H9 (cell line): ENCODE measurements around the gene ASTL. TPM values are rescaled to one million over a fixed set of nuclear protein-coding genes. Genes with fewer than 3 reads are reported as not detected.

Experiments
- DNase-seq: peaks from one replicate; pipeline ENCODE4 v3.0.0-alpha.2; 2017
- H2AFZ ChIP-seq: one replicate; pipeline ENCODE4 v1.6.1; 2013; ENCODE audit warnings: mild to moderate bottlenecking, low read length, control low read depth, moderate library complexity
- H2AK5ac ChIP-seq: 2 replicates; pipeline ENCODE4 v1.6.1; 2013; ENCODE audit warnings: low read length, control low read depth, mixed read lengths; ENCODE audit not compliant: insufficient read length
- H2BK120ac ChIP-seq: one replicate; pipeline ENCODE4 v1.6.1; 2013; ENCODE audit warnings: low read depth, mild to moderate bottlenecking, low read length, control low read depth, inconsistent platforms; ENCODE audit not compliant: poor library complexity, severe bottlenecking
- H2BK12ac ChIP-seq: 2 replicates; pipeline ENCODE4 v1.6.1; 2013; ENCODE audit warnings: low read length, control low read depth, mixed read lengths, low read depth; ENCODE audit not compliant: insufficient read length
- H2BK15ac ChIP-seq: 2 replicates; pipeline ENCODE4 v1.6.1; 2013; ENCODE audit warnings: low read depth, low read length, control low read depth
- H2BK20ac ChIP-seq: one replicate; pipeline ENCODE4 v1.6.1; 2013; ENCODE audit warnings: low read depth, mild to moderate bottlenecking, low read length, control low read depth, inconsistent platforms; ENCODE audit not compliant: poor library complexity, severe bottlenecking
- H2BK5ac ChIP-seq: 2 replicates; pipeline ENCODE4 v1.6.1; 2013; ENCODE audit warnings: low read length, control low read depth, mixed read lengths; ENCODE audit not compliant: insufficient read length
- H3K14ac ChIP-seq: 2 replicates; pipeline ENCODE4 v1.6.1; 2013; ENCODE audit warnings: low read length, control low read depth; ENCODE audit not compliant: insufficient read depth
- H3K18ac ChIP-seq: 2 replicates; pipeline ENCODE4 v1.6.1; 2013; ENCODE audit warnings: low read depth, mild to moderate bottlenecking, mixed read lengths, low read length, control low read depth; ENCODE audit not compliant: insufficient read length
- H3K23ac ChIP-seq: 2 replicates; pipeline ENCODE4 v1.6.1; 2013; ENCODE audit warnings: low read length, control low read depth, mixed read lengths, low read depth; ENCODE audit not compliant: insufficient read length
- H3K23me2 ChIP-seq: 2 replicates; pipeline ENCODE4 v1.6.1; 2013; ENCODE audit warnings: low read depth, mild to moderate bottlenecking, mixed read lengths, low read length, control low read depth; ENCODE audit not compliant: insufficient read length, poor library complexity, severe bottlenecking
- H3K27ac ChIP-seq: 2 replicates; pipeline ENCODE4 v1.5.1; 2013; ENCODE audit warnings: low read length, control low read depth, mixed read lengths, low read depth; ENCODE audit not compliant: insufficient read length
- H3K27me3 ChIP-seq: 2 replicates; pipeline ENCODE4 v1.6.1; 2013; ENCODE audit warnings: low read length, control low read depth, inconsistent platforms; ENCODE audit not compliant: insufficient read depth
- H3K4ac ChIP-seq: 2 replicates; pipeline ENCODE4 v1.6.1; 2013; ENCODE audit warnings: low read depth, mild to moderate bottlenecking, control low read depth, inconsistent platforms, low read length, moderate library complexity
- H3K4me1 ChIP-seq: 2 replicates; pipeline ENCODE4 v1.6.1; 2013; ENCODE audit warnings: low read length, control low read depth, inconsistent platforms; ENCODE audit not compliant: insufficient read depth
- H3K4me2 ChIP-seq: 2 replicates; pipeline ENCODE4 v1.6.1; 2013; ENCODE audit warnings: low read length, control low read depth, mixed read lengths; ENCODE audit not compliant: insufficient read length, insufficient read depth
- H3K56ac ChIP-seq: 2 replicates; pipeline ENCODE4 v1.6.1; 2013; ENCODE audit warnings: low read depth, mild to moderate bottlenecking, mixed read lengths, low read length, control low read depth; ENCODE audit not compliant: insufficient read length
- H3K79me1 ChIP-seq: 2 replicates; pipeline ENCODE4 v1.6.1; 2013; ENCODE audit warnings: low read depth, mild to moderate bottlenecking, moderate library complexity, low read length, control low read depth, inconsistent platforms; ENCODE audit not compliant: insufficient read depth, poor library complexity, severe bottlenecking
- H3K79me2 ChIP-seq: 2 replicates; pipeline ENCODE4 v1.6.1; 2013; ENCODE audit warnings: low read length, control low read depth, inconsistent platforms; ENCODE audit not compliant: insufficient read depth
- H3K9ac ChIP-seq: 2 replicates; pipeline ENCODE4 v1.6.1; 2013; ENCODE audit warnings: low read length, control low read depth, mixed read lengths; ENCODE audit not compliant: insufficient read length; ENCODE audit errors: extremely low read depth
- H3K9me3 ChIP-seq: one replicate; pipeline ENCODE4 v1.6.1; 2013; ENCODE audit warnings: low read depth, low read length, inconsistent platforms; ENCODE audit not compliant: control insufficient read depth
- H3T11ph ChIP-seq: one replicate; pipeline ENCODE4 v1.6.1; 2013; ENCODE audit warnings: mild to moderate bottlenecking, low read length, control low read depth, inconsistent platforms
- H4K20me1 ChIP-seq: one replicate; pipeline ENCODE4 v1.6.1; 2013; ENCODE audit not compliant: control insufficient read depth, insufficient read length, insufficient read depth
- H4K5ac ChIP-seq: 2 replicates; pipeline ENCODE4 v1.6.1; 2013; ENCODE audit warnings: low read depth, mild to moderate bottlenecking, mixed read lengths, low read length, control low read depth; ENCODE audit not compliant: insufficient read length
- H4K8ac ChIP-seq: replicated peaks from 2 replicates; pipeline ENCODE4 v1.6.1; 2013; ENCODE audit warnings: low read length, control low read depth, mixed read lengths, low read depth; ENCODE audit not compliant: insufficient read length
- H4K91ac ChIP-seq: 2 replicates; pipeline ENCODE4 v1.6.1; 2013; ENCODE audit warnings: low read depth, mild to moderate bottlenecking, moderate library complexity, mixed read lengths, low read length, control low read depth; ENCODE audit not compliant: insufficient read length
- H3K27ac Mint-ChIP-seq, 3 experiments: 2 replicates in 2 of 3; 3 replicates in 1 of 3; pipeline ENCODE4 v1.8.0; 2020 to 2021; ENCODE audit warnings: mixed read lengths in 3 of 3, mild to moderate bottlenecking in 1 of 3, moderate library complexity in 1 of 3
- H3K27me3 Mint-ChIP-seq: 2 replicates; pipeline ENCODE4 v1.8.0; 2021; ENCODE audit warnings: low read depth, mild to moderate bottlenecking, moderate library complexity, mixed read lengths
- H3K36me3 Mint-ChIP-seq, 3 experiments: 2 replicates in 2 of 3; 3 replicates in 1 of 3; pipeline ENCODE4 v1.8.0; 2020 to 2021; ENCODE audit warnings: low read depth in 3 of 3, mixed read lengths in 3 of 3; ENCODE audit not compliant: insufficient read depth in 1 of 3
- H3K4me1 Mint-ChIP-seq, 2 experiments: 2 replicates each; pipeline ENCODE4 v1.8.0; 2020; ENCODE audit warnings: mixed read lengths in 2 of 2
- H3K4me3 Mint-ChIP-seq, 2 experiments: 2 replicates in 1 of 2; 3 replicates in 1 of 2; pipeline ENCODE4 v1.8.0; 2020 to 2021; ENCODE audit warnings: mild to moderate bottlenecking in 2 of 2, mixed read lengths in 2 of 2, moderate library complexity in 1 of 2
- H3K9me3 Mint-ChIP-seq, 2 experiments: 2 replicates in 1 of 2; 3 replicates in 1 of 2; pipeline ENCODE4 v1.8.0; 2020; ENCODE audit warnings: mild to moderate bottlenecking in 2 of 2, mixed read lengths in 2 of 2, moderate library complexity in 1 of 2
- WGBS: extraction: QIAGEN DNeasy Blood & Tissue Kit; methylation state at CpG from one replicate; pipeline ENCODE4 v1.1.7; 2013; ENCODE audit warnings: missing lambda C conversion rate, low lambda C conversion rate, mixed read lengths; ENCODE audit not compliant: insufficient read length; ENCODE audit errors: extremely low coverage; 5-methylcytosine and 5-hydroxymethylcytosine counted together
- total RNA-seq: library from RNA; stranded (reverse); gene quantifications from 2 replicates; pipeline ENCODE4 v1.2.1, GENCODE V29; 2021
- TF ChIP-seq, protein P1 (sequence below): fragments of 200-600 bp; sonication (generic); conservative IDR thresholded peaks from 3 replicates; pipeline ENCODE4 v1.8.0; 2021; ENCODE audit warnings: antibody characterized with exemption, mild to moderate bottlenecking

ASTL gene
- total RNA-seq, 1 experiment from 2014 or later = 0.81 TPM

DNA sequence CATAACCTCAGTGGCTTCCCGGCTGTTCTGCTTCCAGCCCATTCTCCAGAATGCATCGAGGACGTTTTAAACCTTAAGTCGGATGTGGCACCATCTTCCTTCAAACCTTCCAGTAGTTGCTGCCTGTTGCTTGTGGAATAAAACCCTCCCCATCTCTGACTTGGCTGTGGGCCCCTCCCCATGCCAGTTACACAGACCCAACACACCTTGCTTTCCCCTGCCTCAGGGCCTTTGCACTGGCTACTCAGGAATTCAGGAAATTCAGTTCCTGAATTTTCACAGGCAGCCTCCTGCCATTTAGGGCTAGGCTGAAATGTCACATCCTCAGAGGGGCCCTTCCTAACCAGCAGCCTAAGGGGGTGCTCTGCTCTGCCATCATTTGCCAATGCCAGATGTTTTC, 16.9 kb downstream of the ASTL start:
- Histone ChIP-seq H3K4me1 (no peaks in the 10 kb centered on the region), H3K4ac (no peak overlapping the region), H3K56ac (no peak overlapping the region), H3K9ac (no peak overlapping the region), H3K79me2 (no peaks in the 10 kb centered on the region), H2BK15ac (no peak overlapping the region), H2BK12ac (no peak overlapping the region), H4K5ac (no peak overlapping the region), H4K20me1 (no peaks in the 10 kb centered on the region), H3K27ac (no peak overlapping the region), H4K91ac (no peak overlapping the region), H3K18ac (no peak overlapping the region), H2BK120ac (no peak overlapping the region), H3K14ac (no peak overlapping the region), H3K23ac (no peak overlapping the region), H2AK5ac (no peak overlapping the region), H3K27me3 (no peaks in the 10 kb centered on the region; the same call in 1 of the 2 replicates), H3K9me3 (no peaks in the 10 kb centered on the region), H2AFZ (no peak overlapping the region), H3K79me1 (no peaks in the 10 kb centered on the region), H2BK20ac (no peak overlapping the region), H3T11ph (no peak overlapping the region), H3K23me2 (peaks cover 3% of the 10 kb centered on the region), H3K4me2 (no peak overlapping the region), H2BK5ac (no peak overlapping the region), H4K8ac (no peak overlapping the region)
- peaks cover 56% of the 10 kb centered on the region for H3K27me3 Mint-ChIP-seq
- DNase-seq = no peak
- no peaks in the 10 kb centered on the region; a peak in 1 of 7 replicates for H3K36me3 Mint-ChIP-seq
- WGBS = no CpG with 5 or more reads among the region's 4 CpGs
- H3K9me3 Mint-ChIP-seq = no peaks in the 10 kb centered on the region
- no peak overlapping the region for H3K4me3 Mint-ChIP-seq
- no peak overlapping the region for H3K27ac Mint-ChIP-seq
- H3K4me1 Mint-ChIP-seq = peaks cover 13 to 20% of the 10 kb centered on the region in 2 experiments
- TF ChIP-seq, protein P1, sequence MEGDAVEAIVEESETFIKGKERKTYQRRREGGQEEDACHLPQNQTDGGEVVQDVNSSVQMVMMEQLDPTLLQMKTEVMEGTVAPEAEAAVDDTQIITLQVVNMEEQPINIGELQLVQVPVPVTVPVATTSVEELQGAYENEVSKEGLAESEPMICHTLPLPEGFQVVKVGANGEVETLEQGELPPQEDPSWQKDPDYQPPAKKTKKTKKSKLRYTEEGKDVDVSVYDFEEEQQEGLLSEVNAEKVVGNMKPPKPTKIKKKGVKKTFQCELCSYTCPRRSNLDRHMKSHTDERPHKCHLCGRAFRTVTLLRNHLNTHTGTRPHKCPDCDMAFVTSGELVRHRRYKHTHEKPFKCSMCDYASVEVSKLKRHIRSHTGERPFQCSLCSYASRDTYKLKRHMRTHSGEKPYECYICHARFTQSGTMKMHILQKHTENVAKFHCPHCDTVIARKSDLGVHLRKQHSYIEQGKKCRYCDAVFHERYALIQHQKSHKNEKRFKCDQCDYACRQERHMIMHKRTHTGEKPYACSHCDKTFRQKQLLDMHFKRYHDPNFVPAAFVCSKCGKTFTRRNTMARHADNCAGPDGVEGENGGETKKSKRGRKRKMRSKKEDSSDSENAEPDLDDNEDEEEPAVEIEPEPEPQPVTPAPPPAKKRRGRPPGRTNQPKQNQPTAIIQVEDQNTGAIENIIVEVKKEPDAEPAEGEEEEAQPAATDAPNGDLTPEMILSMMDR = no peak
